Vagina (tissue), 2 donors: Measurements from ENCODE around the gene MAP3K13.

Experiments used
- POLR2AphosphoS5 ChIP-seq, 2 donors: sonication (generic); formaldehyde crosslinking; IDR thresholded peaks; one replicate each; pipeline ENCODE4 v1.9.0; 2017; ENCODE audit warnings: antibody characterized with exemption in 2 of 2, mild to moderate bottlenecking in 2 of 2, low read depth in 1 of 2; ENCODE audit not compliant: insufficient read depth in 1 of 2
- TF ChIP-seq, protein P1 (sequence below), 3 experiments: fragments of 450-650 bp in 2 of 3; fragments of 200-600 bp in 1 of 3; sonication (generic) in 1 of 3; IDR thresholded peaks; one replicate each; pipeline ENCODE4 v1.5.1; 2017 to 2019; ENCODE audit warnings: antibody characterized with exemption in 3 of 3, mild to moderate bottlenecking in 2 of 3, moderate library complexity in 2 of 3

DNA sequence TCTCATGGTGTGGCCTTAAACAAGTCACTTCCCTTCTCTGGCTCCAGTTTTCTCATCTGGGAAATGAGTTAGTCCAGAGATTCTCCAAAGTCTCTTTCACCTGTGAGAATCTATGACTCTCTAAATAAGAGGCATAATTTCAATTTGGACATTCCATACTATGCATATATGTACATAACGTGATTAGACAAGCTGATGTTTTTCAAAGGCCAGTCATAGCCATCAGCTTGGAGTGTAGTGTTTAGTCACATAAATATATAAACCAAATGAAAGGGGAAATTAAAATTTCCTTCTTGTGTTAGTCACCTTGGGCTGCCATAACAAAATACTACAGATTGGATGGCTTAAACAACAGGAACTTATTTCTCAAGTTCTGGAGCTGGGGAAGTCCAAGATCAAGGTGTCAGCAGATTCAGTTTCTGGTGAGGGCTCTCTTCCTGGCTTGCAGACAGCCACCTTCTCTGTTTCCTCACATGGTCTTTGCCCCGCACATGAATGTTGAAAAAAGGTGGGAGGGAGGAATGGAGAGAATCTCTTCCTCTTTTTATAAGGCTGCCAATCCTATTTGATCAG lies 116.5 kb downstream of the MAP3K13 start:
- TF ChIP-seq, protein P1, sequence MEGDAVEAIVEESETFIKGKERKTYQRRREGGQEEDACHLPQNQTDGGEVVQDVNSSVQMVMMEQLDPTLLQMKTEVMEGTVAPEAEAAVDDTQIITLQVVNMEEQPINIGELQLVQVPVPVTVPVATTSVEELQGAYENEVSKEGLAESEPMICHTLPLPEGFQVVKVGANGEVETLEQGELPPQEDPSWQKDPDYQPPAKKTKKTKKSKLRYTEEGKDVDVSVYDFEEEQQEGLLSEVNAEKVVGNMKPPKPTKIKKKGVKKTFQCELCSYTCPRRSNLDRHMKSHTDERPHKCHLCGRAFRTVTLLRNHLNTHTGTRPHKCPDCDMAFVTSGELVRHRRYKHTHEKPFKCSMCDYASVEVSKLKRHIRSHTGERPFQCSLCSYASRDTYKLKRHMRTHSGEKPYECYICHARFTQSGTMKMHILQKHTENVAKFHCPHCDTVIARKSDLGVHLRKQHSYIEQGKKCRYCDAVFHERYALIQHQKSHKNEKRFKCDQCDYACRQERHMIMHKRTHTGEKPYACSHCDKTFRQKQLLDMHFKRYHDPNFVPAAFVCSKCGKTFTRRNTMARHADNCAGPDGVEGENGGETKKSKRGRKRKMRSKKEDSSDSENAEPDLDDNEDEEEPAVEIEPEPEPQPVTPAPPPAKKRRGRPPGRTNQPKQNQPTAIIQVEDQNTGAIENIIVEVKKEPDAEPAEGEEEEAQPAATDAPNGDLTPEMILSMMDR (IDR thresholded peaks at IDR 0.05): no peak
- no peak for TF ChIP-seq POLR2AphosphoS5 (IDR thresholded peaks at IDR 0.05; ENCODE audit: insufficient read depth in 1 of 2, low read depth in 1 of 2)
